HepG2 (cell line): ENCODE measurements around the gene GCLC. TPM values are rescaled to one million over a fixed set of nuclear protein-coding genes. Genes with fewer than 3 reads are reported as not detected.

Experiments
- AFF4 ChIP-seq: sonication (generic); formaldehyde crosslinking; IDR thresholded peaks from 2 replicates; pipeline ENCODE4 v1.4.0; 2020; ENCODE audit warnings: missing genetic modification reagents
- GATAD2A ChIP-seq: IDR thresholded peaks from 2 replicates; pipeline ENCODE4 v1.6.1; 2016
- IKZF1 ChIP-seq: fragments of 450-650 bp; IDR thresholded peaks from 2 replicates; pipeline ENCODE4 v1.7.1; 2016
- NFYC ChIP-seq: IDR thresholded peaks from 2 replicates; pipeline ENCODE4 v1.6.1; 2016; ENCODE audit warnings: missing genetic modification reagents, missing compliant biosample characterization
- RXRA ChIP-seq: sonication (generic); formaldehyde crosslinking; IDR thresholded peaks from 2 replicates; pipeline ENCODE4 v1.5.1; 2020; ENCODE audit warnings: missing genetic modification reagents
- SRY ChIP-seq: sonication (generic); formaldehyde crosslinking; IDR thresholded peaks from 2 replicates; pipeline ENCODE4 v1.8.0; 2022; ENCODE audit warnings: mild to moderate bottlenecking, missing genetic modification reagents
- ZC3H4 ChIP-seq: sonication (generic); formaldehyde crosslinking; IDR thresholded peaks from 2 replicates; pipeline ENCODE4 v1.4.0; 2020; ENCODE audit warnings: missing genetic modification reagents, borderline replicate concordance
- ZFP90 ChIP-seq: sonication (generic); formaldehyde crosslinking; IDR thresholded peaks from 2 replicates; pipeline ENCODE4 v1.8.0; 2022; ENCODE audit warnings: missing genetic modification reagents, mild to moderate bottlenecking, inconsistent platforms, borderline replicate concordance
- ZMYM2 ChIP-seq: sonication (generic); formaldehyde crosslinking; IDR thresholded peaks from 2 replicates; pipeline ENCODE4 v1.8.0; 2022; ENCODE audit warnings: mild to moderate bottlenecking, missing genetic modification reagents
- ZNF121 ChIP-seq: sonication (generic); formaldehyde crosslinking; IDR thresholded peaks from 2 replicates; pipeline ENCODE4 v1.5.0; 2020; ENCODE audit warnings: mild to moderate bottlenecking, missing genetic modification reagents
- ZNF552 ChIP-seq: sonication (generic); formaldehyde crosslinking; IDR thresholded peaks from 2 replicates; pipeline ENCODE4 v1.9.0; 2022; ENCODE audit warnings: missing genetic modification reagents, mild to moderate bottlenecking, borderline replicate concordance
- ZNF646 ChIP-seq: sonication (generic); formaldehyde crosslinking; IDR thresholded peaks from 2 replicates; pipeline ENCODE4 v1.9.0; 2021; ENCODE audit warnings: mild to moderate bottlenecking, missing genetic modification reagents
- ZNF687 ChIP-seq: sonication (generic); formaldehyde crosslinking; IDR thresholded peaks from 2 replicates; pipeline ENCODE4 v1.5.1; 2020; ENCODE audit warnings: mild to moderate bottlenecking, missing genetic modification reagents, moderate library complexity
- ZNF746 ChIP-seq: sonication (generic); formaldehyde crosslinking; IDR thresholded peaks from 2 replicates; pipeline ENCODE4 v1.8.0; 2022; ENCODE audit warnings: mild to moderate bottlenecking, missing genetic modification reagents
- ZNF766 ChIP-seq: sonication (generic); formaldehyde crosslinking; IDR thresholded peaks from 2 replicates; pipeline ENCODE4 v1.5.0; 2020; ENCODE audit warnings: missing genetic modification reagents, borderline replicate concordance
- ZNF780A ChIP-seq: sonication (generic); formaldehyde crosslinking; IDR thresholded peaks from 2 replicates; pipeline ENCODE4 v1.8.0; 2022; ENCODE audit warnings: mild to moderate bottlenecking, missing genetic modification reagents, moderate library complexity
- polyA plus RNA-seq, 8 experiments: library from polyadenylated mRNA; depleted of rRNA in 3 of 8; stranded (reverse) in 7 of 8; unstranded in 1 of 8; fragments of >200 nt; fragmentation: Illumina TruSeq in 4 of 8; extraction: Trizol in 4 of 8; gene quantifications; 2 replicates each; pipeline versions ENCODE4 v1.2.1 to v1.2.3, GENCODE V29; 2011 to 2016; ENCODE audit warnings: low read depth in 4 of 8, missing spikeins in 1 of 8, mixed read lengths in 1 of 8; ENCODE audit not compliant: insufficient read depth in 1 of 8
- total RNA-seq, 5 experiments: library from RNA; depleted of rRNA; stranded (reverse); fragments of >200 nt; fragmentation: Illumina TruSeq; extraction: Trizol; gene quantifications; 2 replicates each; pipeline ENCODE4 v1.2.3, GENCODE V29; 2016; ENCODE audit warnings: low read depth in 1 of 5

Gene GCLC
- total and polyA plus RNA-seq, 2 of the 13 experiments (the other 11 are each of a cell fraction or from before 2014, with no cell fraction given) = 35.3 to 84.6 TPM

- TF ChIP-seq ZNF687 (peak; percentile 99), ZC3H4 (CRISPR knock-in tag) (no peak), GATAD2A (CRISPR knock-in tag) (peak; percentile 83), ZNF746 (CRISPR knock-in tag) (peak; percentile 74), ZNF646 (CRISPR knock-in tag) (peak; percentile 82), ZNF121 (CRISPR knock-in tag) (peak; percentile 91), ZMYM2 (CRISPR knock-in tag) (peak; percentile 99), RXRA (CRISPR knock-in tag) (peak; percentile 98), ZNF780A (peak; percentile 94), ZNF766 (peak; percentile 95; the same call in 1 of the 2 replicates), SRY (CRISPR knock-in tag) (peak; percentile 98), ZNF552 (CRISPR knock-in tag) (peak; percentile 93), IKZF1 (no peak), AFF4 (CRISPR knock-in tag) (no peak), NFYC (CRISPR knock-in tag) (no peak; the same call in 1 of the 2 replicates), ZFP90 (CRISPR knock-in tag) (peak; percentile 97)
These were observed 3.1 kb upstream of the GCLC start (continued) for GRCh38 chr6:53547811-53548496.
